Tibial artery (tissue), 4 donors: Measurements from ENCODE around the gene CD47.

ENCODE experiments used
- DNase-seq, 2 donors: peaks; one replicate each; pipeline ENCODE4 v3.0.0-alpha.2; 2019
- H3K27ac ChIP-seq, 2 donors: fragments of 200-600 bp; sonication (generic) in 1 of 2; 1 replicate in 1 of 2; 2 replicates in 1 of 2; pipeline ENCODE4 v1.5.1; 2018 to 2019; ENCODE audit warnings: mild to moderate bottlenecking in 1 of 2
- H3K27me3 ChIP-seq, 2 donors: fragments of 200-600 bp; sonication (generic) in 1 of 2; one replicate each; pipeline versions ENCODE4 v1.5.1 to v1.6.0; 2016 to 2019
- H3K36me3 ChIP-seq, 3 donors: fragments of 200-600 bp; sonication (generic) in 2 of 3; one replicate each; pipeline ENCODE4 v1.5.1; 2016 to 2019; ENCODE audit warnings: mild to moderate bottlenecking in 2 of 3
- H3K4me1 ChIP-seq, 4 donors: fragments of 200-600 bp; sonication (generic) in 2 of 4; 1 replicate in 3 of 4; 2 replicates in 1 of 4; pipeline ENCODE4 v1.5.1; 2016 to 2019
- H3K4me3 ChIP-seq, 2 donors: fragments of 200-600 bp; sonication (generic) in 1 of 2; 1 replicate in 1 of 2; 2 replicates in 1 of 2; pipeline ENCODE4 v1.5.1; 2018 to 2019; ENCODE audit warnings: mild to moderate bottlenecking in 2 of 2
- H3K9me3 ChIP-seq, 3 donors: fragments of 200-600 bp; sonication (generic) in 1 of 3; one replicate each; pipeline ENCODE4 v1.5.1; 2016 to 2019
- intact Hi-C: fragments of 100-400 bp; cut with DNase I; formaldehyde crosslinking; loops from one replicate; pipeline ENCODE4 v1.15.0; 2023; ENCODE audit warnings: low total_unique reads
- TF ChIP-seq, protein P1 (sequence below), 2 experiments: fragments of 200-600 bp in 1 of 2; fragments of 450-650 bp in 1 of 2; IDR thresholded peaks; one replicate each; pipeline ENCODE4 v1.5.1; 2017 to 2019; ENCODE audit warnings: antibody characterized with exemption in 2 of 2, mild to moderate bottlenecking in 1 of 2, moderate library complexity in 1 of 2

The CD47 gene

DNA sequence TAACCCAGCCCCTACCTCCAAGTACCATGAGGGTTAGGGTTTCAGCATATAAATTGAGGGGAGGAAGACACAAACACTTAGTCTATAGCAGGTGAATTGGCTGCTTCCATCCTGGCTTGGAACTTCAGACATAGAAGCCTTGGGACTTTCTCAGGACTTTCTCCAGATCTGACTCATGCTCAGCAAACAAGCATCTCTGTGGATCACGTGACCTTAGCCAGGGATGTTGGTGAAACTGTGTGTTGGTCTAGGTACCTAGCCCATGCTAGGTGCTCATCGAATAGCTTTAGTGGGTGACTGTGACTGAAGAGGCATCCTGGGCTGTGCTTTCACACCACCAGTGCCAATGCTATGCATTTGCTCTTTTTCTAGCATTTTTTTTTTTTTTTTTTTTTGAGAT lies 58.9 kb downstream of the CD47 start:
- Histone ChIP-seq H3K4me3 (no peak overlapping the region), H3K27me3 (no peaks in the 10 kb centered on the region), H3K4me1 (no peaks in the 10 kb centered on the region), H3K36me3 (peaks cover 0 to 8% (median 0%) of the 10 kb centered on the region in 3 donors), H3K9me3 (no peaks in the 10 kb centered on the region), H3K27ac (no peak overlapping the region)
- intact Hi-C loops = no loop called here
- no peak for DNase-seq
- TF ChIP-seq, protein P1, sequence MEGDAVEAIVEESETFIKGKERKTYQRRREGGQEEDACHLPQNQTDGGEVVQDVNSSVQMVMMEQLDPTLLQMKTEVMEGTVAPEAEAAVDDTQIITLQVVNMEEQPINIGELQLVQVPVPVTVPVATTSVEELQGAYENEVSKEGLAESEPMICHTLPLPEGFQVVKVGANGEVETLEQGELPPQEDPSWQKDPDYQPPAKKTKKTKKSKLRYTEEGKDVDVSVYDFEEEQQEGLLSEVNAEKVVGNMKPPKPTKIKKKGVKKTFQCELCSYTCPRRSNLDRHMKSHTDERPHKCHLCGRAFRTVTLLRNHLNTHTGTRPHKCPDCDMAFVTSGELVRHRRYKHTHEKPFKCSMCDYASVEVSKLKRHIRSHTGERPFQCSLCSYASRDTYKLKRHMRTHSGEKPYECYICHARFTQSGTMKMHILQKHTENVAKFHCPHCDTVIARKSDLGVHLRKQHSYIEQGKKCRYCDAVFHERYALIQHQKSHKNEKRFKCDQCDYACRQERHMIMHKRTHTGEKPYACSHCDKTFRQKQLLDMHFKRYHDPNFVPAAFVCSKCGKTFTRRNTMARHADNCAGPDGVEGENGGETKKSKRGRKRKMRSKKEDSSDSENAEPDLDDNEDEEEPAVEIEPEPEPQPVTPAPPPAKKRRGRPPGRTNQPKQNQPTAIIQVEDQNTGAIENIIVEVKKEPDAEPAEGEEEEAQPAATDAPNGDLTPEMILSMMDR (IDR thresholded peaks at IDR 0.05) = no peak

DNA sequence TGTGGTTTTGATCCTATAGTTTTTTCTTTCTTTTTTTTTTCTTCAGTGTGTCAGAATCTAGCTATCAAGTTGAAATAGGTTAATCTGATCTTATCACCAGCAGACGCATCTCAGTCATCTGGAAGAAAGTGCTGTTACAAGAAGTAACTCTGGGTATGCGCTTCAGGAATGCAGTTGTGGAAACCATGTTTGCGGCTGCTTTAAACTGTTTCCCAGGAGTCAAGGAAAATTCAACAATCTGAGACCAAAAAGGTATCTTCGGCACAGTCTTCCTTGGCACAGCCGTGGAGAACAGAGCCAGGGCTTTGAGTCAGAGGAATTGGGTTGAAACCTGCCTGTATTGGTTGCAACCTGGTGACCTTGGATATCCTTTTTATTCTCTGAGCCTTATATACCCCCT lies 59.9 kb downstream of the CD47 start:
- no peak overlapping the region for H3K27ac ChIP-seq
- intact Hi-C loops = no loop called here
- TF ChIP-seq, protein P1 (IDR thresholded peaks at IDR 0.05) = no peak

DNA sequence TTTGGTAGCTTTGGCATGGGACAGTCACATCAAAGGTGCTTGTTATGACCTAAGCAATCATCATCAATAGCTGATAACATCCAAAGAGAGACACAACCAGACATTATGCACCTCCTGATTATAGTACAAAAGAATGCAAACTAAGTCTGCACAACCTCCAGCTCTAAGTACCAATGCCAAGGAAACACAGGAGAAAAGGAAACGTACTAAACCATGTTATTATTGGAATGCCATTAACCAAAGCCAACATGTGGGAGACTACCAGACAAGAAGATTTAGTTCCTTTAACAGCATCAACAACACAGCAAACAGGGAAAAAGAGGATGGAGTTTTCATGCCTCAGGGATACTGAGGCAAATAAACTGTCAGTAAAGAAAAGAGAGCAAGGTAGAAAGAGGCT lies 61.4 kb downstream of the CD47 start:
- H3K4me1 ChIP-seq = no peaks in the 10 kb centered on the region
- no peak for DNase-seq
- TF ChIP-seq, protein P1 (IDR thresholded peaks at IDR 0.05) = no peak
- no peaks in the 10 kb centered on the region for H3K27me3 ChIP-seq
- no peak overlapping the region for H3K27ac ChIP-seq
- peaks cover 0 to 8% (median 0%) of the 10 kb centered on the region in 3 donors for H3K36me3 ChIP-seq
- no peaks in the 10 kb centered on the region for H3K9me3 ChIP-seq
- no peak overlapping the region for H3K4me3 ChIP-seq
- intact Hi-C loops = no loop called here

More for the DNA sequence above, 59.9 kb downstream of the CD47 start:
- Histone ChIP-seq H3K27me3 (no peaks in the 10 kb centered on the region), H3K9me3 (no peaks in the 10 kb centered on the region), H3K36me3 (peaks cover 0 to 8% (median 0%) of the 10 kb centered on the region in 3 donors), H3K4me1 (no peaks in the 10 kb centered on the region), H3K4me3 (no peak overlapping the region)
- no peak for DNase-seq

DNA sequence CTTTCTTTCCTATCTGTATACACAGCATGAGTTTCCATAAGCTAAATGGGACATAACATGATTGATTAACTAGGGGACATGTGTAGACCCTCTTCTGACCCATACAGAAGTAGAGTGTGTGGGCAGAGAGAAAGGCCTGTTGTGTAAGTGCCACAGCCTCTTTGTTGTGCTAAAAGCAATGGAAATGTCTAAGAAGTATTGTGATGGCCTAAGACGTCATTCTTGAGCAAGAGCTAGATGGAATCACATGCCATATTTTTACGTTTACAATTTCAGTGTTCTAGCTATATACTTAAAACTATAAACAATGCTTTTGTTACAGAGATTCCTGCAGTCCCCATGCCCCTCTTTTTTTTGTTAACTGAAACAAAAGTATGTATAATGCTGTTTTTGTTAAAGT lies 61.9 kb downstream of the CD47 start:
- Histone ChIP-seq H3K27ac (no peak overlapping the region), H3K27me3 (no peaks in the 10 kb centered on the region), H3K36me3 (peaks cover 0 to 7% (median 0%) of the 10 kb centered on the region in 3 donors), H3K9me3 (no peaks in the 10 kb centered on the region), H3K4me3 (no peak overlapping the region), H3K4me1 (no peaks in the 10 kb centered on the region)
- no peak for DNase-seq
- TF ChIP-seq, protein P1 (IDR thresholded peaks at IDR 0.05) = no peak
- intact Hi-C loops = no loop called here

DNA sequence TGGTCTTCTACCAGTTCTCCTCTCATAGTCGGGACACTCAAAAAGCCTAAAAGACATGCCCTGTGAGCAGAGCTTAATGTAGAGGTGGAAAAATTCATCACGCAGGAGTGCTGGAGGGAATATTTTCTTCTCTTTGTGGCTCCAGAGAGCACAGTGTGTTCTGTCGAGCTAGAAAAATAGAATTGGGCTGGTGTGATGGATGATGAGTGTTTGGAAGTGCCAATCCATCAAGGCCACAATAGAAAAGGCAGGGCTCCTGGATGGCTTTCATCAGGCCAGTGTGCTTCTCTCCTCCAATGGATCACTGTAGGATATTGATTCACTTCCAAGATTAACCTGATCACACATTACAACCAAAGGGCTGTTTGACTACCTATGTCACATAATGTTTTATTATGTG lies 65.7 kb downstream of the CD47 start:
- no peaks in the 10 kb centered on the region for H3K36me3 ChIP-seq
- H3K4me1 ChIP-seq = no peaks in the 10 kb centered on the region
- no peak for DNase-seq
- TF ChIP-seq, protein P1 (IDR thresholded peaks at IDR 0.05) = no peak
- H3K27me3 ChIP-seq = no peaks in the 10 kb centered on the region
- no peaks in the 10 kb centered on the region for H3K9me3 ChIP-seq
- H3K27ac ChIP-seq = no peak overlapping the region
- intact Hi-C loops = no loop called here
- no peak overlapping the region for H3K4me3 ChIP-seq
